GM12878 (cell line): ENCODE results near the gene IKZF5. TPM values are rescaled to one million over a fixed set of nuclear protein-coding genes. Genes with fewer than 3 reads are reported as not detected.

ENCODE experiments used
- ATAC-seq: fragments of 200-7000 bp; cut with Tn5 transposase; 3 replicates; pipeline ENCODE4 v1.9.1; 2020; ENCODE audit warnings: mild to moderate bottlenecking, moderate library complexity
- BruUV-seq: library from RNA; stranded (reverse); fragments of 400-500 nt; replicated peaks from 2 replicates; lab custom pipeline; 2021; lab: Mats Ljungman, UMichigan
- CTCF ChIA-PET: fragments of 300-600 bp; sonication (Branson Sonifier 250); formaldehyde crosslinking; extraction: SDS; loops from one replicate; lab custom pipeline; 2021; ENCODE audit warnings: inconsistent platforms; lab: Yijun Ruan, JAX
- POLR2A ChIA-PET: fragments of 350-600 bp; formaldehyde crosslinking; extraction: SDS; loops from one replicate; lab custom pipeline; 2021; ENCODE audit warnings: inconsistent platforms; lab: Charles Lee
- RAD21 ChIA-PET: fragments of 300-600 bp; sonication (Branson Sonifier 250); formaldehyde crosslinking; loops from one replicate; lab custom pipeline; 2023; ENCODE audit warnings: antibody characterized with exemption; ENCODE audit not compliant: unreplicated experiment; lab: Charles Lee
- SMC1A ChIA-PET: fragments of 300-600 bp; sonication (Branson Sonifier 250); formaldehyde crosslinking; loops from one replicate; lab custom pipeline; 2023; ENCODE audit not compliant: unreplicated experiment, uncharacterized antibody; lab: Charles Lee
- DNase-seq: peaks from one replicate; pipeline ENCODE4 v3.0.0-alpha.2; 2011; ENCODE audit warnings: low read depth, low spot score
- FAIRE-seq: peaks from 3 replicates; lab custom pipeline; 2011; peaks lifted over from hg19 to GRCh38; lab: Jason Lieb, UNC
- H2AFZ ChIP-seq: 2 replicates; pipeline ENCODE4 v1.6.0; 2011; ENCODE audit warnings: low read depth, low read length, control low read depth; ENCODE audit not compliant: control insufficient read depth
- H3K27ac ChIP-seq: 2 replicates; pipeline ENCODE4 v1.5.1; 2011; ENCODE audit warnings: control low read depth; ENCODE audit not compliant: control insufficient read depth, insufficient read depth
- H3K27me3 ChIP-seq, 2 experiments: replicated peaks in 1 of 2; 2 replicates each; pipeline versions ENCODE4 v1.6.0 to v1.6.1; 2011; ENCODE audit warnings: low read length in 1 of 2; ENCODE audit not compliant: control insufficient read depth in 2 of 2, insufficient read depth in 2 of 2
- H3K36me3 ChIP-seq, 2 experiments: 2 replicates each; pipeline ENCODE4 v1.5.1; 2011; ENCODE audit warnings: low read length in 1 of 2; ENCODE audit not compliant: control insufficient read depth in 2 of 2, insufficient read depth in 2 of 2
- H3K4me1 ChIP-seq: 2 replicates; pipeline ENCODE4 v1.6.1; 2011; ENCODE audit warnings: mild to moderate bottlenecking, low read length, moderate library complexity, mixed read lengths; ENCODE audit not compliant: control insufficient read depth, insufficient read depth
- H3K4me2 ChIP-seq: 2 replicates; pipeline ENCODE4 v1.6.0; 2011; ENCODE audit warnings: control low read depth; ENCODE audit not compliant: control insufficient read depth, insufficient read depth
- H3K4me3 ChIP-seq: fragments of 200-600 bp; sonication (generic); 2 replicates; pipeline ENCODE4 v1.5.1; 2016
- H3K79me2 ChIP-seq: 2 replicates; pipeline ENCODE4 v1.6.0; 2011; ENCODE audit warnings: low read length; ENCODE audit not compliant: control insufficient read depth, insufficient read depth
- H3K9ac ChIP-seq: 2 replicates; pipeline ENCODE4 v1.8.0; 2011; ENCODE audit warnings: low read length, control low read depth, mixed read lengths; ENCODE audit not compliant: control insufficient read depth, insufficient read depth
- H3K9me3 ChIP-seq: replicated peaks from 3 replicates; pipeline ENCODE4 v1.5.1; 2011; ENCODE audit warnings: mild to moderate bottlenecking, low read length; ENCODE audit not compliant: control insufficient read depth, insufficient read depth
- H4K20me1 ChIP-seq: 2 replicates; pipeline ENCODE4 v1.6.0; 2011; ENCODE audit not compliant: control insufficient read depth, insufficient read depth
- ASH2L ChIP-seq: fragments of 300-600, 200-600 bp; sonication (generic); IDR thresholded peaks from 2 replicates; pipeline ENCODE4 v1.6.1; 2017; ENCODE audit warnings: low read depth, mild to moderate bottlenecking, borderline replicate concordance
- ATF3 ChIP-seq: IDR thresholded peaks from 2 replicates; pipeline ENCODE4 v1.6.1; 2011; ENCODE audit warnings: low read depth, mild to moderate bottlenecking, low read length, moderate library complexity, borderline replicate concordance; ENCODE audit errors: extremely low read depth
- CUX1 ChIP-seq: IDR thresholded peaks from 2 replicates; pipeline ENCODE4 v1.6.1; 2012; ENCODE audit warnings: improper control_type of control experiment, low read depth, low read length; ENCODE audit not compliant: insufficient replicate concordance
- HDAC2 ChIP-seq: fragments of 200-600 bp; sonication (generic); IDR thresholded peaks from 2 replicates; pipeline ENCODE4 v1.6.1; 2017
- JUND ChIP-seq: IDR thresholded peaks from 2 replicates; pipeline ENCODE4 v1.6.1; 2012; ENCODE audit warnings: low read depth, mild to moderate bottlenecking, low read length, improper control_type of control experiment, moderate library complexity
- KDM1A ChIP-seq: fragments of 200-600 bp; sonication (generic); IDR thresholded peaks from 2 replicates; pipeline ENCODE4 v1.6.1; 2016; ENCODE audit warnings: borderline replicate concordance
- LARP7 ChIP-seq: fragments of 450-650 bp; IDR thresholded peaks from 2 replicates; pipeline ENCODE4 v1.6.1; 2017; ENCODE audit warnings: mild to moderate bottlenecking
- MAX ChIP-seq: IDR thresholded peaks from 2 replicates; pipeline ENCODE4 v1.6.1; 2012; ENCODE audit warnings: low read depth, low read length, improper control_type of control experiment
- NR2C2 ChIP-seq: IDR thresholded peaks from 2 replicates; pipeline ENCODE4 v1.6.1; 2011; ENCODE audit warnings: borderline replicate concordance, low read depth; ENCODE audit not compliant: control insufficient read depth, insufficient read length
- SKIL ChIP-seq: fragments of 450-650 bp; IDR thresholded peaks from 2 replicates; pipeline ENCODE4 v1.6.1; 2017; ENCODE audit warnings: mild to moderate bottlenecking, low read depth, inconsistent platforms; ENCODE audit not compliant: poor library complexity, severe bottlenecking
- SMARCA5 ChIP-seq: fragments of 450-650 bp; IDR thresholded peaks from 2 replicates; pipeline ENCODE4 v1.6.1; 2017; ENCODE audit warnings: mild to moderate bottlenecking
- SMC3 ChIP-seq: IDR thresholded peaks from 2 replicates; pipeline ENCODE4 v1.6.1; 2011; ENCODE audit warnings: low read length, improper control_type of control experiment, borderline replicate concordance
- SUPT20H ChIP-seq: IDR thresholded peaks from 2 replicates; pipeline ENCODE4 v1.6.1; 2011; ENCODE audit warnings: low read depth, mild to moderate bottlenecking, low read length, moderate library complexity, borderline replicate concordance; ENCODE audit not compliant: control insufficient read depth
- TBL1XR1 ChIP-seq: IDR thresholded peaks from 2 replicates; pipeline ENCODE4 v1.6.1; 2012; ENCODE audit warnings: low read depth, low read length, improper control_type of control experiment
- TCF7 ChIP-seq: IDR thresholded peaks from 2 replicates; pipeline ENCODE4 v1.6.1; 2014; ENCODE audit warnings: antibody characterized with exemption, borderline replicate concordance
- ZSCAN29 ChIP-seq: fragments of 450-650 bp; IDR thresholded peaks from 2 replicates; pipeline ENCODE4 v1.6.1; 2017; ENCODE audit warnings: mild to moderate bottlenecking, moderate library complexity
- WGBS: methylation state at CpG from one replicate; pipeline ENCODE4 v1.1.6; 2016; ENCODE audit warnings: low lambda C conversion rate; ENCODE audit not compliant: insufficient replicate concordance, insufficient coverage; ENCODE audit errors: missing lambda C conversion rate; 5-methylcytosine and 5-hydroxymethylcytosine counted together
- in situ Hi-C: fragments of 300-500 bp; cut with MboI; formaldehyde crosslinking; loops from 9 replicates; pipeline ENCODE4 v1.14.3; 2018; ENCODE audit warnings: mixed read lengths
- intact Hi-C: fragments of 100-400 bp; cut with micrococcal nuclease; formaldehyde crosslinking; loops from one replicate; pipeline ENCODE4 v1.14.2; 2022; ENCODE audit not compliant: unreplicated experiment
- polyA plus RNA-seq, 11 experiments: library from polyadenylated mRNA; depleted of rRNA in 4 of 11; unstranded in 6 of 11; stranded (reverse) in 5 of 11; fragments of >200 nt; fragmentation: Nextera tagmentation in 4 of 11; fragmentation: Illumina TruSeq in 1 of 11; extraction: Ambion mirVana in 4 of 11; extraction: Trizol in 1 of 11; gene quantifications; 1 replicate in 1 of 11; 2 replicates in 10 of 11; pipeline versions ENCODE4 v1.2.1 to v1.2.3, GENCODE V29; 2011 to 2016; ENCODE audit warnings: inconsistent platforms in 2 of 11, missing spikeins in 2 of 11, low read depth in 1 of 11
- total RNA-seq, 4 experiments: library from RNA; depleted of rRNA in 3 of 4; stranded (reverse); fragments of >200 nt in 3 of 4; fragmentation: Illumina TruSeq in 1 of 4; extraction: Trizol in 1 of 4; gene quantifications; 2 replicates each; pipeline versions ENCODE4 v1.2.1 to v1.2.3, GENCODE V29; 2013 to 2021

The IKZF5 gene
- total and polyA plus RNA-seq, 10 of the 15 experiments (the other 5 are each of a cell fraction or from before 2014, with no cell fraction given): 5.3 to 23.2 (median 11.8) TPM

GRCh38 chr10:123004298-123004697, 4.3 kb downstream of the IKZF5 start (continued):
- TF ChIP-seq TCF7 (no peak), SKIL (no peak), JUND (no peak), MAX (no peak)

- no peak for FAIRE-seq
- no peak overlapping the region for H3K4me3 ChIP-seq
- H3K79me2 ChIP-seq: peaks cover 56% of the 10 kb centered on the region
- H3K36me3 ChIP-seq: peaks cover 0 to 3% of the 10 kb centered on the region in 2 experiments; a peak in 1 of 4 replicates
- no peak overlapping the region for H2AFZ ChIP-seq
- peaks cover 29% of the 10 kb centered on the region for H3K4me1 ChIP-seq
- no peaks in the 10 kb centered on the region; the same call in 1 of the 2 replicates for H4K20me1 ChIP-seq
- no peak overlapping the region for H3K4me2 ChIP-seq
- H3K9ac ChIP-seq: no peak overlapping the region
- RAD21 ChIA-PET: no interaction called here
- in situ Hi-C loops: no loop called here
- H3K27me3 ChIP-seq: no peaks in the 10 kb centered on the region
- H3K9me3 ChIP-seq: no peaks in the 10 kb centered on the region
- no peak overlapping the region for H3K27ac ChIP-seq
- no TSS peak for BruUV-seq
- 100% methylated on average over 2 of the region's 2 CpGs for WGBS
- CTCF ChIA-PET: no interaction called here
- no peak for ATAC-seq
- DNase-seq: no peak
- SMC1A ChIA-PET: no interaction called here
- POLR2A ChIA-PET: no interaction called here
- intact Hi-C loops: no loop called here
- no peak for TF ChIP-seq ASH2L
- TF ChIP-seq KDM1A: no peak
- TF ChIP-seq SMARCA5: no peak
- no peak for TF ChIP-seq NR2C2
- no peak for TF ChIP-seq ZSCAN29
- TF ChIP-seq TBL1XR1: no peak
- TF ChIP-seq CUX1: no peak
- no peak for TF ChIP-seq SUPT20H
- no peak for TF ChIP-seq HDAC2
- TF ChIP-seq SMC3: no peak
- no peak for TF ChIP-seq JUND
- TF ChIP-seq ATF3: no peak
- TF ChIP-seq LARP7: no peak
Measured at GRCh38 chr10:123001370-123001769, 7.2 kb downstream of the IKZF5 start.
